ENCODE results near the gene HOXB9.

- TF ChIP-seq POLR2A (IDR thresholded peaks at IDR 0.05) (no peak), CTCF (IDR thresholded peaks at IDR 0.05) (no peak)
Measured at GRCh38 chr17:48609759-48610281, 16.3 kb downstream of the HOXB9 start.
